ENCODE measurements around the gene SYNJ2BP. TPM values are rescaled to one million over a fixed set of nuclear protein-coding genes. Genes with fewer than 3 reads are reported as not detected.

SYNJ2BP gene
- total RNA-seq, 1 experiment from 2014 or later = 26.6 TPM

DNA sequence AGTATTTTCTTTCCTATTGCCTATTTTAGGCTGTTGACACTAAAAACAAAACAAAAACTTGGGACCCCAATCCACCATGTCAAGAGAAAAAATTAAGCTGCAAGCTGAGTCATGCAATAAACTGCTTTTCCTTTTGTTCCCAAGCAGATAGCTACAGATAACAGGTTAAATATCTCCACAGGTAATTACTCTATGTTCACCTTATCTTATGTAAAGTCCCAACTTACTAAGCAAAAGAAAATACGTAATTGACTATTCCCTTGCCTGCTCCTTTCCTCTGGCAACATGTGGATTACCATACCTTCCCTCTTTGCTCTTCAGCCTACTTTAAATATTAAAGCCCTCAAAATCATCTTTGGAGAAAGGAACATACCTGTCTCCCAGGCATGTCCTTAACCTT, 38.2 kb downstream of the SYNJ2BP start:
- no peak overlapping the region for H2AK5ac ChIP-seq (ENCODE audit: insufficient read length, low read length)
- H2BK120ac ChIP-seq (ENCODE audit: low read depth, low read length, poor library complexity, severe bottlenecking) = no peak overlapping the region
- no peaks in the 10 kb centered on the region for H3K27me3 ChIP-seq (ENCODE audit: insufficient read depth, low read length)
- TF ChIP-seq, protein P1, sequence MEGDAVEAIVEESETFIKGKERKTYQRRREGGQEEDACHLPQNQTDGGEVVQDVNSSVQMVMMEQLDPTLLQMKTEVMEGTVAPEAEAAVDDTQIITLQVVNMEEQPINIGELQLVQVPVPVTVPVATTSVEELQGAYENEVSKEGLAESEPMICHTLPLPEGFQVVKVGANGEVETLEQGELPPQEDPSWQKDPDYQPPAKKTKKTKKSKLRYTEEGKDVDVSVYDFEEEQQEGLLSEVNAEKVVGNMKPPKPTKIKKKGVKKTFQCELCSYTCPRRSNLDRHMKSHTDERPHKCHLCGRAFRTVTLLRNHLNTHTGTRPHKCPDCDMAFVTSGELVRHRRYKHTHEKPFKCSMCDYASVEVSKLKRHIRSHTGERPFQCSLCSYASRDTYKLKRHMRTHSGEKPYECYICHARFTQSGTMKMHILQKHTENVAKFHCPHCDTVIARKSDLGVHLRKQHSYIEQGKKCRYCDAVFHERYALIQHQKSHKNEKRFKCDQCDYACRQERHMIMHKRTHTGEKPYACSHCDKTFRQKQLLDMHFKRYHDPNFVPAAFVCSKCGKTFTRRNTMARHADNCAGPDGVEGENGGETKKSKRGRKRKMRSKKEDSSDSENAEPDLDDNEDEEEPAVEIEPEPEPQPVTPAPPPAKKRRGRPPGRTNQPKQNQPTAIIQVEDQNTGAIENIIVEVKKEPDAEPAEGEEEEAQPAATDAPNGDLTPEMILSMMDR (conservative IDR thresholded peaks at IDR 0.05) = no peak
- Mint-ChIP-seq H3K36me3 (ENCODE audit: insufficient read depth in 1 of 3, low read depth in 3 of 3) (peaks cover 2 to 15% (median 6%) of the 10 kb centered on the region in 3 experiments; a peak in 4 of 7 replicates), H3K9me3 (no peaks in the 10 kb centered on the region), H3K4me1 (peaks cover 3 to 11% of the 10 kb centered on the region in 2 experiments; a peak in 3 of 4 replicates), H3K4me3 (no peak overlapping the region), H3K27me3 (ENCODE audit: low read depth) (no peaks in the 10 kb centered on the region), H3K27ac (no peak overlapping the region)
- H4K8ac ChIP-seq (replicated peaks; ENCODE audit: insufficient read length, low read depth, low read length) = no peak overlapping the region
- H2AFZ ChIP-seq (ENCODE audit: low read length) = no peak overlapping the region
- no peaks in the 10 kb centered on the region for H3K79me2 ChIP-seq (ENCODE audit: insufficient read depth, low read length)
- H3K4ac ChIP-seq (ENCODE audit: low read depth, low read length) = no peak overlapping the region
- H3K14ac ChIP-seq (ENCODE audit: insufficient read depth, low read length) = no peak overlapping the region
- H3K4me1 ChIP-seq (ENCODE audit: insufficient read depth, low read length) = peaks cover 7% of the 10 kb centered on the region
- no peak overlapping the region for H3K23ac ChIP-seq (ENCODE audit: insufficient read length, low read depth, low read length)
- no CpG with 5 or more reads among the region's 1 CpG for WGBS (ENCODE audit: extremely low coverage, insufficient read length, low lambda C conversion rate)
- no peaks in the 10 kb centered on the region for H3K9me3 ChIP-seq (ENCODE audit: control insufficient read depth, low read depth, low read length)
- no peak overlapping the region for H2BK12ac ChIP-seq (ENCODE audit: insufficient read length, low read depth, low read length)
- no peak overlapping the region for H3K27ac ChIP-seq (ENCODE audit: insufficient read length, low read depth, low read length)
- no peak overlapping the region for H4K91ac ChIP-seq (ENCODE audit: insufficient read length, low read depth, low read length)
- no peak overlapping the region for H4K5ac ChIP-seq (ENCODE audit: insufficient read length, low read depth, low read length)
- no peak for DNase-seq
- H3K56ac ChIP-seq (ENCODE audit: insufficient read length, low read depth, low read length) = no peak overlapping the region
- H3K18ac ChIP-seq (ENCODE audit: insufficient read length, low read depth, low read length) = no peak overlapping the region
- no peak overlapping the region for H2BK5ac ChIP-seq (ENCODE audit: insufficient read length, low read length)
- no peak overlapping the region for H3K4me2 ChIP-seq (ENCODE audit: insufficient read depth, insufficient read length, low read length)
- no peak overlapping the region for H2BK15ac ChIP-seq (ENCODE audit: low read depth, low read length)
- no peaks in the 10 kb centered on the region for H3K79me1 ChIP-seq (ENCODE audit: insufficient read depth, low read depth, low read length, poor library complexity, severe bottlenecking)
- H3K9ac ChIP-seq (ENCODE audit: extremely low read depth, insufficient read length, low read length) = no peak overlapping the region
- H2BK20ac ChIP-seq (ENCODE audit: low read depth, low read length, poor library complexity, severe bottlenecking) = no peak overlapping the region
- H3K23me2 ChIP-seq (ENCODE audit: insufficient read length, low read depth, low read length, poor library complexity, severe bottlenecking) = no peaks in the 10 kb centered on the region
- H3T11ph ChIP-seq (ENCODE audit: low read length) = no peak overlapping the region
- H4K20me1 ChIP-seq (ENCODE audit: control insufficient read depth, insufficient read depth, insufficient read length) = no peaks in the 10 kb centered on the region

Other genes with a start within 250 kb of the SYNJ2BP start
- gene SLC8A3, start 228.1 kb downstream of the SYNJ2BP start, total RNA-seq (2021) = 0.07 and 0.13 TPM in 2 replicates
- 68.2 and 74.9 TPM in 2 replicates for gene COX16, start 57.4 kb downstream of the SYNJ2BP start, total RNA-seq (2021)
- 0.09 TPM in 1 of 2 replicates, not detected in the other for gene ADAM21, start 35.1 kb upstream of the SYNJ2BP start, total RNA-seq (2021)
- 0.24 and 0.28 TPM in 2 replicates for gene ADAM20, start 117.9 kb upstream of the SYNJ2BP start, total RNA-seq (2021)
- 53.5 and 55.3 TPM in 2 replicates for gene MED6, start 183.6 kb upstream of the SYNJ2BP start, total RNA-seq (2021)
- 17.4 and 17.7 TPM in 2 replicates for gene TTC9, start 224.8 kb upstream of the SYNJ2BP start, total RNA-seq (2021)